Measurements from ENCODE around the gene ARL4D.
"Not testable (repeated sequence)": the region's sequence is repeated elsewhere in the genome, so short reads cannot be mapped to it uniquely, and the experiment has no call there.

The ARL4D gene

GRCh38 chr17:43398724-43399595 lies at the start of gene ARL4D:
Gene ARL4D (plus strand): TSS chr17:43398993. CDS start chr17:43399733, 740 bp downstream.
- peak; percentile 90 for DNase-seq

- no peak for DNase-seq
Observed at GRCh38 chr17:43349142-43349541, 49.7 kb upstream of the ARL4D start.

GRCh38 chr17:43350888-43351361 lies 47.9 kb upstream of the ARL4D start:
- DNase-seq, result no peak

GRCh38 chr17:43351691-43352090 lies 47.1 kb upstream of the ARL4D start:
- DNase-seq, result no peak

GRCh38 chr17:43352579-43353331 lies 46.0 kb upstream of the ARL4D start:
- DNase-seq, result no peak

- DNase-seq, result no peak
Observed at GRCh38 chr17:43353393-43353792, 45.4 kb upstream of the ARL4D start.

GRCh38 chr17:43354371-43354770 lies 44.4 kb upstream of the ARL4D start:
- no peak for DNase-seq

- DNase-seq, result no peak
Observed at GRCh38 chr17:43356450-43356849, 42.3 kb upstream of the ARL4D start.

- no peak for DNase-seq
Observed at GRCh38 chr17:43356999-43357398, 41.8 kb upstream of the ARL4D start.

- DNase-seq, result no peak
Observed at GRCh38 chr17:43359469-43360110, 39.2 kb upstream of the ARL4D start.

- DNase-seq, result peak; percentile 79
Observed at GRCh38 chr17:43360376-43360738, 38.4 kb upstream of the ARL4D start.

- DNase-seq, result peak; percentile 92
Observed at GRCh38 chr17:43360739-43361505, 37.9 kb upstream of the ARL4D start.

GRCh38 chr17:43363181-43363925 lies 35.4 kb upstream of the ARL4D start:
- DNase-seq, result no peak

- DNase-seq, result no peak
Observed at GRCh38 chr17:43363926-43364285, 34.9 kb upstream of the ARL4D start.

- DNase-seq, result no peak
Observed at GRCh38 chr17:43365356-43365755, 33.4 kb upstream of the ARL4D start.

GRCh38 chr17:43365921-43366320 lies 32.9 kb upstream of the ARL4D start:
- DNase-seq, result not testable (repeated sequence)

GRCh38 chr17:43366891-43367736 lies 31.7 kb upstream of the ARL4D start:
- DNase-seq, result peak; percentile 19

GRCh38 chr17:43367737-43368242 lies 31.0 kb upstream of the ARL4D start:
- DNase-seq, result peak; percentile 59

GRCh38 chr17:43368740-43369506 lies 29.9 kb upstream of the ARL4D start:
- peak; percentile 80 for DNase-seq

GRCh38 chr17:43369986-43370385 lies 28.8 kb upstream of the ARL4D start:
- no peak for DNase-seq
